Measurements from ENCODE around the gene SAMD4B.
"Not testable (repeated sequence)": the region's sequence is repeated elsewhere in the genome, so short reads cannot be mapped to it uniquely, and the experiment has no call there.

Gene SAMD4B

GRCh38 chr19:39341719-39342604 lies at the start of gene SAMD4B:
SAMD4B (plus strand) TSS chr19:39342421; CDS start chr19:39356894, 14,473 bp downstream.
- peak; percentile 100 for DNase-seq

GRCh38 chr19:39293394-39293793 lies 48.8 kb upstream of the SAMD4B start:
- DNase-seq: no peak

- no peak for DNase-seq
Measured at GRCh38 chr19:39296055-39296645, 46.1 kb upstream of the SAMD4B start, which contains the start of gene IFNL1. IFNL1 (plus strand) TSS chr19:39296407; CDS start chr19:39296422, 15 bp downstream.

GRCh38 chr19:39296906-39297305 lies 45.3 kb upstream of the SAMD4B start:
- DNase-seq: no peak

- peak; percentile 54 for DNase-seq
Measured at GRCh38 chr19:39297931-39298634, 44.1 kb upstream of the SAMD4B start.

GRCh38 chr19:39299404-39299803 lies 42.8 kb upstream of the SAMD4B start:
- no peak for DNase-seq

GRCh38 chr19:39299832-39300231 lies 42.4 kb upstream of the SAMD4B start:
- no peak for DNase-seq

GRCh38 chr19:39301021-39301420 lies 41.2 kb upstream of the SAMD4B start:
- no peak for DNase-seq

- no peak for DNase-seq
Measured at GRCh38 chr19:39301562-39301961, 40.7 kb upstream of the SAMD4B start.

- DNase-seq: no peak
Measured at GRCh38 chr19:39303373-39304184, 38.6 kb upstream of the SAMD4B start.

- no peak for DNase-seq
Measured at GRCh38 chr19:39304185-39304513, 38.1 kb upstream of the SAMD4B start.

- no peak for DNase-seq
Measured at GRCh38 chr19:39304701-39305571, 37.3 kb upstream of the SAMD4B start.

- no peak for DNase-seq
Measured at GRCh38 chr19:39306075-39306474, 36.1 kb upstream of the SAMD4B start.

GRCh38 chr19:39307046-39307821 lies 35.0 kb upstream of the SAMD4B start:
- no peak for DNase-seq

- DNase-seq: no peak
Measured at GRCh38 chr19:39307822-39308530, 34.2 kb upstream of the SAMD4B start.

GRCh38 chr19:39308531-39309304 lies 33.5 kb upstream of the SAMD4B start:
- no peak for DNase-seq

GRCh38 chr19:39309305-39309670 lies 32.9 kb upstream of the SAMD4B start:
- DNase-seq: not testable (repeated sequence)

GRCh38 chr19:39310558-39311311 lies 31.5 kb upstream of the SAMD4B start:
- no peak for DNase-seq
